ENCODE measurements around the gene TOR3A. TPM values are rescaled to one million over a fixed set of nuclear protein-coding genes. Genes with fewer than 3 reads are reported as not detected.

The TOR3A gene
- total RNA-seq, result 34.7 and 35.1 TPM in 2 replicates

DNA sequence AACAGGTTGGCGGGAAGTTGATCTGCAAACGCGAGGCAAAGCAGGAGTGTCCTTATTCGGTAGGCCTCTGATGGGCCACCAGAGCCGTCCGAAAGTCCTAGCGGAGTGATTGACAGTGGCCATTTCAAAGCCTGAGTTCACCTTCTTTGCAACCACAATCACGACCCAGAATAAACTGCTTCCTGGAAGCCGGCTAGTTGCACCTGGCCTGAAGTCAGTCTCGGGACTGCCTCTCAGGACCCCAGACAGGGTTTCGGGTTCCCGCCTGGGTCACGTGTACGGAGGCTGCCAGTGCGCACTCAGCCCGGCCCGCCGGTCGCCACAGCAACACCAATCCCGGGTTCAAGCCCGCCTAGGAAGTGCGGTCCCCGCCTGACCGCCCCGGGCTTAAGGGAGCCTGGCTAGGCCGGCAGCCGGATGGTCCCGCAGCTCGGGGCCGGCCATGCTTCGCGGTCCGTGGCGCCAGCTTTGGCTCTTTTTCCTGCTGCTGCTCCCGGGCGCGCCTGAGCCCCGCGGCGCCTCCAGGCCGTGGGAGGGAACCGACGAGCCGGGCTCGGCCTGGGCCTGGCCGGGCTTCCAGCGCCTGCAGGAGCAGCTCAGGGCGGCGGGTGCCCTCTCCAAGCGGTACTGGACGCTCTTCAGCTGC, at the start of gene TOR3A:
Gene TOR3A (plus strand): TSS at position 384 of the 646 bp plus-strand sequence. CDS start 59 bp downstream, at position 443.

Small RNA genes within 50 kb of the gene (small RNA-seq; reads per million reads assigned to genes)
- gene AL512326.3, result not detected

Other genes starting within 250 kb of the TOR3A start
- gene ANGPTL1, start 211.0 kb upstream of the TOR3A start, total RNA-seq, result not detected in 2 replicates
- 38.2 and 45.6 TPM in 2 replicates for gene FAM20B, start 56.2 kb upstream of the TOR3A start, total RNA-seq
- gene ABL2, start 147.6 kb downstream of the TOR3A start, total RNA-seq, result 176 and 182 TPM in 2 replicates
- 28.1 and 44.8 TPM in 2 replicates for gene SOAT1, start 211.7 kb downstream of the TOR3A start, total RNA-seq

All from thoracic aorta endothelial cell (primary cell).